Breast epithelium (tissue), 3 donors: Measurements from ENCODE around the gene LILRB2.

Source experiments
- POLR2AphosphoS5 ChIP-seq, 3 donors: sonication (generic); formaldehyde crosslinking; IDR thresholded peaks; one replicate each; pipeline ENCODE4 v1.6.1; 2017; ENCODE audit warnings: antibody characterized with exemption in 3 of 3
- TF ChIP-seq, protein P1 (sequence below), 3 donors: fragments of 450-650 bp; IDR thresholded peaks; one replicate each; pipeline ENCODE4 v1.5.1; 2016 to 2017; ENCODE audit warnings: antibody characterized with exemption in 3 of 3, mild to moderate bottlenecking in 3 of 3, moderate library complexity in 3 of 3

DNA sequence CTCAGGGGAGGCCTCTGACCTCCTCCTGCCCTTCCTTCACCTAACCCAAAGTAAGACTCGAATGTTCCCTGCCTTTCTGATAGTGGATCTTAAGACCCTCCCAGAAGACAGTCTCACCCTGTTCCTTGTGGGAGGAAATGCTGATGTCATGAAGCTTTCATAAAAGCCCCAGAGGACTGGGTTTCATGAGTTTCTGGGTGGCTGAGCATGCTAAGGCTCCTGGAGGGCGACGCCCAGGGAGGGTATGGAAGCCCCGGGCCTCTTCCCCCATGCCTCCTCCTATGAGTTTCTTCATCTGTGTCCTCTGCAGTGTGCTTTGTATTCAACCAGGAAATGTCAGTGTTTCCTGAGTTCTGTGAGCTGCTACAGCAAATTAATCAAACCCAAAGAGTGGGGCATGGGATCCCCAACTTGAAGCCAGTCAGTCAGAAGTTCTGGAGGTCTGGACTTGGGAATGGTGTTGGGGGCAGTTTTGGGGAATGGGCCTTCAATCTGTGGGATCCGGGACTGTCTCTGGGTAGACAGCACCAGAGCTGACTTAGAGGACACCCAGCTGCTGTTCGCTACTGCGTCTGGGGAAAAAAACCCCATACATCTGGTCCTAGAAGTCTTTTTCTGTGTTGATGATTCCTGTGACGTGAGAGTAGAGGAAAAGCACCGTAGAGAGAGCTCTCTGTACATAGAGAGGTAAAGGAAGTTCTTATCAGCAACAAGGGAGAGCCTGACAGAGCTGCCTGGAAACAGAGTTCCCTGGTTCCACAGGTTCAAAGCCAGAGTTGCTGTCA, 2.0 kb upstream of the LILRB2 start:
- TF ChIP-seq, protein P1, sequence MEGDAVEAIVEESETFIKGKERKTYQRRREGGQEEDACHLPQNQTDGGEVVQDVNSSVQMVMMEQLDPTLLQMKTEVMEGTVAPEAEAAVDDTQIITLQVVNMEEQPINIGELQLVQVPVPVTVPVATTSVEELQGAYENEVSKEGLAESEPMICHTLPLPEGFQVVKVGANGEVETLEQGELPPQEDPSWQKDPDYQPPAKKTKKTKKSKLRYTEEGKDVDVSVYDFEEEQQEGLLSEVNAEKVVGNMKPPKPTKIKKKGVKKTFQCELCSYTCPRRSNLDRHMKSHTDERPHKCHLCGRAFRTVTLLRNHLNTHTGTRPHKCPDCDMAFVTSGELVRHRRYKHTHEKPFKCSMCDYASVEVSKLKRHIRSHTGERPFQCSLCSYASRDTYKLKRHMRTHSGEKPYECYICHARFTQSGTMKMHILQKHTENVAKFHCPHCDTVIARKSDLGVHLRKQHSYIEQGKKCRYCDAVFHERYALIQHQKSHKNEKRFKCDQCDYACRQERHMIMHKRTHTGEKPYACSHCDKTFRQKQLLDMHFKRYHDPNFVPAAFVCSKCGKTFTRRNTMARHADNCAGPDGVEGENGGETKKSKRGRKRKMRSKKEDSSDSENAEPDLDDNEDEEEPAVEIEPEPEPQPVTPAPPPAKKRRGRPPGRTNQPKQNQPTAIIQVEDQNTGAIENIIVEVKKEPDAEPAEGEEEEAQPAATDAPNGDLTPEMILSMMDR (IDR thresholded peaks at IDR 0.05): no peak
- TF ChIP-seq POLR2AphosphoS5 (IDR thresholded peaks at IDR 0.05): no peak
